GM13977 (cell line): ENCODE results near the gene ZFHX3.

Experiments used
- DNase-seq: peaks from one replicate; pipeline ENCODE4 v3.0.0; 2012; ENCODE audit warnings: low spot score
- CTCF ChIP-seq: IDR thresholded peaks from 2 replicates; pipeline ENCODE4 v1.5.1; 2012; ENCODE audit warnings: mild to moderate bottlenecking, control low read depth; ENCODE audit not compliant: insufficient read depth; ENCODE audit errors: extremely low read depth, missing control alignments
- in situ Hi-C: fragments of 300-500 bp; cut with MboI; formaldehyde crosslinking; loops from one replicate; pipeline ENCODE4 v1.12.0; 2022; ENCODE audit warnings: low sequenced_read_pairs, low pct_unique_long_range_greater_than_20kb, mixed read lengths, inconsistent platforms; ENCODE audit not compliant: unreplicated experiment

The ZFHX3 gene

GRCh38 chr16:72878301-72879269, 169.3 kb downstream of the ZFHX3 start:
- in situ Hi-C loops, result no loop called here
- no peak for TF ChIP-seq CTCF
- DNase-seq, result no peak

- DNase-seq, result no peak
- in situ Hi-C loops, result no loop called here
- no peak for TF ChIP-seq CTCF
Observed at GRCh38 chr16:72877374-72878028, 170.4 kb downstream of the ZFHX3 start.

- in situ Hi-C loops, result no loop called here
- no peak for DNase-seq
- no peak for TF ChIP-seq CTCF
Observed at GRCh38 chr16:72876981-72877373, 171.0 kb downstream of the ZFHX3 start.

- in situ Hi-C loops, result no loop called here
- DNase-seq, result peak; percentile 30
- TF ChIP-seq CTCF, result no peak
Observed at GRCh38 chr16:72876221-72876620, 171.7 kb downstream of the ZFHX3 start.

GRCh38 chr16:72875291-72876031, 172.5 kb downstream of the ZFHX3 start:
- in situ Hi-C loops, result no loop called here
- no peak for TF ChIP-seq CTCF
- no peak for DNase-seq

GRCh38 chr16:72873853-72874252, 174.1 kb downstream of the ZFHX3 start:
- no peak for TF ChIP-seq CTCF
- DNase-seq, result no peak
- in situ Hi-C loops, result no loop called here
